Ramos (cell line): ENCODE results near the gene CAGE1.
"Not testable (repeated sequence)": the region's sequence is repeated elsewhere in the genome, so short reads cannot be mapped to it uniquely, and the experiment has no call there.

Experiments used
- in situ Hi-C: fragments of 300-500 bp; cut with MboI; formaldehyde crosslinking; loops from one replicate; pipeline ENCODE4 v1.14.3; 2022; ENCODE audit warnings: low sequenced_read_pairs; ENCODE audit not compliant: unreplicated experiment

CAGE1 gene

GRCh38 chr6:7341989-7342742 lies 47.4 kb downstream of the CAGE1 start:
- in situ Hi-C loops, result no loop called here

GRCh38 chr6:7341271-7341670 lies 48.3 kb downstream of the CAGE1 start:
- in situ Hi-C loops, result no loop called here

DNA sequence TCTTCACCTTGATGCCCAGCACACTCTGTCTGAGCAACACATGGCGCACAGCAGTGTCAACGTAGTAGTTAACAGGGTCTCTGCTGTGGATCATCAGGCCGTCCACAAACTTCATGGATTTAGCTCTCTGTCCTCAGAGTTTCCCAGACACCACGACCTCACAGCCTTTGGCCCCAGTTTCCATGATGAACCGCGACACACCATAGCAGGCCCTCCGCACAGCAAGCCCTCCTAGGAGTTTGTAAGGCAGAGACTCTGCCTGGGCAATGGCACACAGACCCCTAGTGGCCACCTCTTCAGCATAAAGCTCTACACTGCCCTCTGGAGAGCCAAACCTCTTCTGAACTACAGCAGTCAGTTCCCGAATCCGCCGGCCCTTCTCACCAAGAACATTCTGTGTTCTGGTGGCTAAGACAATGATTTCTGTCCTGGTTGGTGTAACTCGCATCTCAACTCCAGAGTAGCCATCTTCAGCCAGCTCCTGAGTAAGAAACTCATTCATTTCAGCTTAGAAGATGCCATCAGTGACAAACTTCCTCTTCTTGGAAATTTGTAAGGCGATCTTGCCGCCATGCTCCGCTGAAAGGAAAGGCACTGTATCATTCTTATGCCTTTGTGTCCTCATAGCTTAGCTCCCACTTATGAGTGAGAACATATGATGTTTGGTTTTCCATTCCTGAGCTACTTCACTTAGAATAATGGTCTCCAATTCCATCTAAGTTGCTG lies 50.4 kb downstream of the CAGE1 start:
- in situ Hi-C loops, result not testable (repeated sequence)

- in situ Hi-C loops, result no loop called here
These were observed 51.5 kb downstream of the CAGE1 start for GRCh38 chr6:7338031-7338430.

GRCh38 chr6:7335519-7335918 lies 54.0 kb downstream of the CAGE1 start:
- in situ Hi-C loops, result no loop called here

DNA sequence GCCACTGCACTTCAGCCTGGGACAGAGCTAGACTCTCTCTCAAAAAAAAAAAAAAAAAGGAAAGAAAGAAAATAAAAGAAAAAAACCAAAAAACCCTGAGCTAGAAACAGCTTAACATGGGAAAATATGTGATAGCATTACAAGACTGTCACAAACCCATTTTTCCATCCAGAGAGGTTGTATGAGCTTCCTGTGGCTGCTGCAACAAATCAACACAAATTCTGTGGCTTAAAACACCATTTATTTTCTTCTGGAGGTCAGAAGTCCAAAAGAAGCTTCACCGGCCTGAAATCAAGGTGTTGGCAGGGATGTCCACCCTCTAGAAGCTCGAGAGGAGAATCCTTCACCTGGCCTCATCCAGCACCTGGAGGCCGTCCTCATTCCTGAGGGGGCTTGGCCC lies 54.9 kb downstream of the CAGE1 start:
- in situ Hi-C loops, result no loop called here

- in situ Hi-C loops, result no loop called here
These were observed 57.3 kb downstream of the CAGE1 start for GRCh38 chr6:7332090-7332745.

DNA sequence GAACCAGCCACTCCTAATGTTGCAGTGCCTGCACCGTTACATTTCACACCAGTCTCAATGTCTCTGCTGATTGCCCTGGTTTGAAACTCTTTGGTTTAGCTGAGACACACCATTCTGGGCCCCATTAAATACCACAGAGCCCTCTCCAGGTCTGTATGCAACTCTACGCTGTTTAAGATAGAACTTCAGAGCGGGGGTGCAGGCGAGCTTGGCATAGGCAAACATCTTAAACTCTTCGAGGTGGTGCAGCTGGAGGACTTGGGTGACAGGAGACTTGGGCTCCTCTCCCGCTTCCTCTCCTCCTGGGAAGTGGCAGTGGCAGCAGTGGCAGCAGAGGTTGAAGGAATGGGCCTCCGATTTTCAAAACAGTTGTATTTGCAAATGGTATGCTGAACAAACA lies 58.1 kb downstream of the CAGE1 start:
- in situ Hi-C loops, result no loop called here

- in situ Hi-C loops, result no loop called here
These were observed 61.3 kb downstream of the CAGE1 start for GRCh38 chr6:7328243-7328642.

DNA sequence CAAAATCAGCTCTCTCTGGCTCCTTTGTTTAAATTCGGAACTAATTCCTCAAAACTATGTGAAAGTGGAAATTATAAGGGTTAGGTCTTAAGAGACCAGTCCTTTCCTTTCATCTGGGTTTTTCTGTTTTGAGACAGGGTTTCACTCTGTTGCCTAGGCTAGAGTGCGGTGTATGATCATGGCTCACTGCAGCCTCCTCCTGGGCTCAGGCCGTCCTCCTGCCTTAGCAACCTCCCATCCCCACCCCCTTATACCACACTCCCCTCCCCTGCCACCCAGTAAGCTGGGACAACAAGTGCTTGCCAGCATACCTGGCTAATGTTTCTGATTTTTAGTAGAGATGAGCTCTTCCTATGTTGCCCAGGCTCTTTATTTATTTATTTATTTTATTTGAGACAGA lies 63.8 kb downstream of the CAGE1 start:
- in situ Hi-C loops, result no loop called here

DNA sequence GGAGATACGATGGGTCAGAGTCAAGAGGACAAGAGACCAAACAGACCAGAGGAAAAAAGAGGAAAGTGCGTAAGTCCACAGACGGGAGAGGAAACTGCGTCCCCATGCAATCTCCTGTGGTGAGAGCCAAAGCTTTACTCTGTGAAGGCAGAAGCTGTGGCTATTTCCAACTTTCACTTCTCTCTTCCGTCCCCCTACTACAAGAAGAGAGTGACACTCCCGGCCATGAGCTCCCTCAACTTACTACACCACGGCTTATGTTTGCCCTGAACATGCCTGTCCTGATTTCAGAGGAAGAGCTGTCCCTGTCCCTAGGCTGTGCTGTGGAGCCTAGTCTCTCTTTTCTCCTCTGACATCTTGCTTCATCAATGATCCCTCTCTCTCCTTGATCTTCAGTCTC lies 65.0 kb downstream of the CAGE1 start:
- in situ Hi-C loops, result no loop called here

GRCh38 chr6:7323074-7323473 lies 66.5 kb downstream of the CAGE1 start:
- in situ Hi-C loops, result no loop called here

- in situ Hi-C loops, result not testable (repeated sequence)
These were observed 67.7 kb downstream of the CAGE1 start for GRCh38 chr6:7321866-7322265.

DNA sequence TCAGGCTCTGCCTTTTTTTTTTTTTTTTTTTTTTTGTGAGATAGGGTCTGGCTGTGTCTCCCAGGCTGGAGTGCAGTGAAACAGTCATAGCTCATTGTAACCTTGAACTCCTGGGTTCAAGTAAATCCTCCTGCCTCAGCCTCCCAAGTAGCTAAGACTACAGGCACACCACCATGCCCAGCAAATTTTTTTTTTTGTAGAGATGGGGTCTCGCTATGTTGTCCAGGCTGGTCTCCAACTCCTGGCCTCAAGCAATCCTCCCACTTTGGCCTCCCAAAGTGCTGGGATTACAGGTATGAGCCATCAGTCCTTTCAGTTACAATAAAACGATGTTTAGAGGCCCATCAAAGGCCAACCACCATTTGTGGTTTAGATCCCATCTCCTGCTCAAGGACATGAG lies 70.1 kb downstream of the CAGE1 start:
- in situ Hi-C loops, result not testable (repeated sequence)

DNA sequence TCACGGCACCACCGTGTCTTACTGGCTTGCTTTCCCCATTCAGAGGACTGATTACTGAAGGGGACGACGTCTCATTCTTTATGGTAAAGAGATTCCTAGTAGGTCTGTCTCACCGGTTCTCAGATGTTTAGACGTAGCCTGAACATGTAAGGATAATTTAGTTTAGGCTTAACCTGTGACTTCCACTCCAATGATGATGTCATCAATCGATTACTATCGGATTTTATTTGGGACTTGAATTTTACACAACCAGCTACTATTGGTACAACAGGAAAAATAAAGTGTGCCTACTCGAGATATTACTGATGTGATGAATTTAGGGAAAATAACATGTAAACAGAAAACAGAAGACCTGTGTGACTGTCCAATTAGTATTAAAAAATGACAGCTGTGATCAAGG lies 72.0 kb downstream of the CAGE1 start:
- in situ Hi-C loops, result no loop called here

DNA sequence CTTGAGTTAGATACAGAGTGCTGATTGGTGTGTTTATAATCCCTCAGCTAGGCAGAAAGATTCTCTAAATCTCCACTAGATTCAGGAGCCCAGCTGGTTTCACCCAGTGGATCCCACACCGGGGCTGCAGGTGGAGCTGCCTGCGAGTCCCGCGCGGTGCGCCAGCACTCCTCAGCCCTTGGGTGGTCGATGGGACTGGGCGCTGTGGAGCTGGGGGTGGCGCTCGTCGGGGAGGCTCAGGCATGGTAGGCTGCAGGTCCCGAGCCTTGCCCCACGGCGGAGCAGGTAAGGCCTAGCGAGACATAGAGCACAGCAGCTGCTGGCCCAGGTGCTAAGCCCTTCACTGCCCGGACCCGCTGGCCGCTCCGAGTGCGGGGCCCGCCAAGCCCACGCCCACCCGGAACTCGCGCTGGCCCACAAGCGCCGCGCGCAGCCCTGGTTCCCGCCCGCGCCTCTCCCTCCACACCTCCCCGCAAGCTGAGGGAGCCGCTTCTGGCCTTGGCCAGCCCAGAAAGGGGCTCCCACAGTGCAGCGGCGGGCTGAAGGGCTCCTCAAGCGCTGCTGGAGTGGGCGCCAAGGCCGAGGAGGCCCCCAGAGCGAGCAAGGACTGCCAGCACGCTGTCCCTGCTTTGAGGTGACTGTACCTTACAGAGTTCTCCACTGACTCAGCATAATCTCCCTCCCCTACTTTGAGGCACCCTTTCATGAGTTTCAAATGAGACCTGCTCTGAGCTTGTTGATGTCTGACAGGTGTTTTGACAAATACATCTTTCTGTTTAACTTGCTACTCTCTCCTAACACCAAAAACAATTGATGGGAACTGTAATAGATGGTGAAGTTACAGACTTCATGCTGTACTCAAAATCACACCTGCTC lies 72.6 kb downstream of the CAGE1 start:
- in situ Hi-C loops, result no loop called here

- in situ Hi-C loops, result no loop called here
These were observed 73.6 kb downstream of the CAGE1 start for GRCh38 chr6:7315948-7316365.

DNA sequence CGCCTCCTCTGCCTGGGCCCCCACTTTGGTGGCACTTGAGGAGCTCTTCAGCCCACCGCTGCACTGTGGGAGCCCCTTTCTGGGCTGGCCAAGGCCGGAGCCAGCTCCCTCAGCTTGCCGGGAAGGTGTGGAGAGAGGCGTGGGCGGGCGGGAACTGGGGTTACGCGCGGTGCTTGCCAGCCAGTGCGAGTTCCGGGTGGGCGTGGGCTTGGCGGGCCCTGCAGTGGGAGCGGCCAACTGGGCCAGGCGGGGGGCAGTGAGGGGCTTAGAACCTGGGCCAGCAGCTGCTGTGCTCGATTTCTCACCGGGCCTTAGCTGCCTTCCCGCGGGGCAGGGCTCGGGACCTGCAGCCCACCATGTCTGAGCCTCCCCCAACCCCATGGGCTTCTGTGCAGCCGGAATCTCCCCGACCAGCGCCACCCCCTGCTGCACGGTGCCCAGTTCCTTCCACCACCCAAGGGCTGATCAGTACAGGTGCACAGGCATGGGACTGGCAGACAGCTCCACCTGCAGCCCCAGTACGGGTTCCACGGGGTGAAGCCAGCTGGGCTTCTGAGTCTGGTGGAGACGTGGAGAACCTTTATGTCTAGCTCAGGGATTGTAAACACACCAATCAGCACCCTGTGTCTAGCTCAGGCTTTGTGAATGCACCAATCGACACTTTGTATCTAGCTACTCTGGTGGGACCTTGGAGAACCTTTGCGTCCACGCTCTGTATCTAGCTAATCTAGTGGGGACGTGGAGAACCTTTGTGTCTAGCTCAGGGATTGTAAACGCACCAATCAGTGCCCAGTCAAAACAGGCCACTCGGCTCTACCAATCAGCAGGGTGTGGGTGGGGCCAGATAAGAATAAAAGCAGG lies 74.2 kb downstream of the CAGE1 start:
- in situ Hi-C loops, result not testable (repeated sequence)

DNA sequence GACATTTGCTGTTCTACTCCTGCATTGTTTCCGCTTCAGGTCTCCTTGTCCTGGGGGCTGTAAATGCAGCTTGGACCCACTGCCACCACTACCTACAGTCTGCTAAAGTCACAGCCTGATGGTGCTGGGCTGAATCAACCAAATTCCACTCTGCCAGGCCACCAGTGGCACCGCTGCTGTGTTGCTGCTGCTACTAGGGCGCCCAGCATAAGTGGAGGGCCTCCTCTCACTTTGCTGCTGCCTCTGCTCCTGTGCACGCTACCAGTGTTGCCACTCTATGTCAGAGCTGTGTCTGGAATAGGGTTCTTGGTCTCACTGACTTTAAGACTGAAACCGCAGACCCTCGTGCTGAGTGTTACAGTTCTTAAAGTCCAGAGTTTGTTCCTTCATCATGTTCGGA lies 75.1 kb downstream of the CAGE1 start:
- in situ Hi-C loops, result no loop called here
